Skeletal muscle tissue (tissue), 4 donors: ENCODE data around the gene AKT3. TPM values are rescaled to one million over a fixed set of nuclear protein-coding genes. Genes with fewer than 3 reads are reported as not detected.

Experiments used
- H3K27ac ChIP-seq: one replicate; pipeline ENCODE4 v1.7.0; 2013; ENCODE audit warnings: mild to moderate bottlenecking, low read depth, low read length, inconsistent platforms
- H3K27me3 ChIP-seq, 3 donors: one replicate each; pipeline ENCODE4 v1.7.0; 2013; ENCODE audit warnings: low read length in 3 of 3; ENCODE audit not compliant: control insufficient read depth in 3 of 3, insufficient read depth in 3 of 3
- H3K36me3 ChIP-seq, 3 donors: one replicate each; pipeline ENCODE4 v1.7.0; 2013; ENCODE audit warnings: low read length in 3 of 3; ENCODE audit not compliant: control insufficient read depth in 3 of 3, insufficient read depth in 3 of 3
- H3K4me1 ChIP-seq, 3 donors: one replicate each; pipeline ENCODE4 v1.7.0; 2013; ENCODE audit warnings: low read length in 3 of 3, mild to moderate bottlenecking in 3 of 3; ENCODE audit not compliant: control insufficient read depth in 3 of 3, insufficient read depth in 3 of 3
- H3K4me3 ChIP-seq, 3 donors: one replicate each; pipeline ENCODE4 v1.7.0; 2013; ENCODE audit warnings: low read length in 3 of 3
- H3K9ac ChIP-seq, 3 donors: one replicate each; pipeline ENCODE4 v1.7.0; 2013; ENCODE audit warnings: low read length in 3 of 3, mild to moderate bottlenecking in 3 of 3, moderate library complexity in 2 of 3, low read depth in 1 of 3
- H3K9me3 ChIP-seq, 3 donors: one replicate each; pipeline ENCODE4 v1.7.0; 2013; ENCODE audit warnings: low read length in 3 of 3; ENCODE audit not compliant: control insufficient read depth in 3 of 3
- total RNA-seq: library from RNA; depleted of rRNA; stranded (reverse); fragments of >200 nt; gene quantifications from one replicate; pipeline ENCODE4 v1.2.3, GENCODE V29; 2014
- donor health status: Osteomylitis.

The AKT3 gene
- total RNA-seq, 1 donor from 2014 or later: 28.7 TPM

DNA sequence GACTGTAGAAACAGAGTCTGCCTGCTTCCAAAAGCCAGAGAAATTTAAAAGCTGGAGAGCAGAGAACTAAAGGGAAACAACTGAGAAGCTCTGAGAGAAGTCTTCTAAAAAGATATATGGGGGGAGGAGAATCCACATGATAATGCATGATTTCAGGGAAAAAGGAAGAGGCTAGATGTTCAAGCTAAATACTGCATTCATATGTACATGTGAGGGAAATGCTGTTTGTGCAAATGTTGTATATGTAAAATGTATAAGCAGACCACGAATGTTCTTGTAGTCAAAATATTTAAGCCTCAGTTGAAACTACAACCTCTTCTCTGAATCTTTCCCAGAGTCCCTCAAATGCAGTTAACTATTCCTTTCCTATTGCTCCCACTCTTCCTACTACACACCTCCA lies 79.2 kb downstream of the AKT3 start:
- no peaks in the 10 kb centered on the region for H3K27me3 ChIP-seq
- H3K27ac ChIP-seq: no peak overlapping the region

DNA sequence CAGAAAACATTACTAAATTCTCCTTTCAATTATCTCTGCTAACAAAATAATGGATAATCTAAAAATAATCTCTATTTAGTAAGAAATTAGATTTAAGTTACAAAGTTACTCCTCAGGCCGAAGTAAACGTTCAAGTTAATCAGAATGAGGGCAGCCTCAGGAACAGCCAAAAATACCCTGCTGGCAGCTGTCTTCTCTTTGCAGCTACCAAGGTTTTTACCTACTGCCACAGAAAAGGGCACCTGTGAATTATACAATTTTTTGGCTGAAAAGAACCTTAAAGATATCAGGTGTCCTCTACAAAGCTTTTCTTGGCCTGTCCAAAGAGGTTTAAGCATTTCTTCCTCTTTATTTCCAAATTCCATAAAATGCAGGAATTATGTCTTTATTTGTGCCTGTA lies 84.4 kb downstream of the AKT3 start:
- Histone ChIP-seq H3K27me3 (no peaks in the 10 kb centered on the region), H3K4me1 (no peaks in the 10 kb centered on the region), H3K9me3 (no peaks in the 10 kb centered on the region), H3K36me3 (no peaks in the 10 kb centered on the region), H3K27ac (no peak overlapping the region), H3K4me3 (no peak overlapping the region), H3K9ac (no peak overlapping the region)

More for the DNA sequence above, 79.2 kb downstream of the AKT3 start:
- Histone ChIP-seq H3K36me3 (no peaks in the 10 kb centered on the region), H3K9me3 (no peaks in the 10 kb centered on the region), H3K4me3 (no peak overlapping the region), H3K9ac (no peak overlapping the region), H3K4me1 (no peaks in the 10 kb centered on the region)

DNA sequence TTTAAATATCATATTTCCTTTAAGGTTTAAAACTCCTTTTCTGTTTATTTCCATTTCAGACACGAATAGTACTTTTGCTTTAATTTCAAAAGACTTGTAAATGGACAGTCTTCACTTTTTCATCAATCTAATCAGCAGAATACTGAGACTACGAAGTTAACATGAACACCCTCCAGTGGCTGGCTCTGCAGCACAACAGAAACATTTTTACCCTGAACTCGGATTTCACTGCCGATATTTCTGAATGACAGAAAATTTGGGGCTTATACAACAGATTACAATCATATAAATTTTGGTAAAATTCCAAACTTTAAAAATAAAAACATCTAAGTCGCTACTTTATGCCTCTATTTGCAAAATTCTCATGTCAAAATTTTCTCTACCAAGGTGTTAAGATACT lies 86.2 kb downstream of the AKT3 start:
- H3K27ac ChIP-seq: no peak overlapping the region
- no peaks in the 10 kb centered on the region for H3K27me3 ChIP-seq
- H3K36me3 ChIP-seq: no peaks in the 10 kb centered on the region
- no peak overlapping the region for H3K4me3 ChIP-seq
- H3K9ac ChIP-seq: no peak overlapping the region
- H3K9me3 ChIP-seq: no peaks in the 10 kb centered on the region
- H3K4me1 ChIP-seq: no peaks in the 10 kb centered on the region

DNA sequence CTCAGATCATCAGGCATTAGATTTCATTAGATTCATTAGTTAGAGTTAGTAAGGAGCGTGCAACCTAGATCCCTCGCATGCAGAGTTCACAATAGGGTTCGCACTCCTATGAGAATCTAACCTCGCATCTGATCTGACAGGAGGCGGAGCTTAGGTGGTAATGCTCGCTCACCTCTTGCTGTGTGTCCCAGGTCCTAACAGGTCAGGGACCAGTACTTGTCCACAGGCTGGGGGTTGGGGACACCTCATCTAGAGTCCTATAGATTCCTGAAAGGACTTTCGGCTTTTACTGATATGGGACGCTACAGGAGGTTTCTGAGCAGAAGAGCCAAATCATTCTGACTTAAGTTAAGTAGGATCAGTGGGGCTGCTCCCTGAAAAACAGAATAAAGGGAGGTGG lies 91.4 kb downstream of the AKT3 start:
- Histone ChIP-seq H3K4me3 (no peak overlapping the region), H3K9ac (no peak overlapping the region), H3K27ac (no peak overlapping the region), H3K9me3 (no peaks in the 10 kb centered on the region), H3K4me1 (no peaks in the 10 kb centered on the region), H3K27me3 (no peaks in the 10 kb centered on the region), H3K36me3 (no peaks in the 10 kb centered on the region)

DNA sequence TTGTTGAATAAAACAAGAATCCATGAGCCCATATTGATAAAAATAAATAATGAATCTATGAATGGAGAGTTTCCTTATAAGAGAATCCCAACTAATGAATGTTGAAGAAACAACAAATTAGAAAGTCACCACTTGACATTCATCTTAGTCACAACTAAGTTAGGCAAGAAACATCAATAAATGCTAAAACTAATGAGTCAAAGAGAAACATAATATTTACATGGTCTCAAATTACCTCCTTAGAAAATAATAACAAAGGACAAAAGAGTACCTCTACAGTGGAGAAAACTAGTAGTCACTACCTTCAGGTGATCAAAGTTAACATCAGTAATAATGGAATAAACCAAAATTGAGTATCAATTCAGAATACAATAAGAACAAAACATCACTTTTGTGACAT lies 93.5 kb downstream of the AKT3 start:
- no peaks in the 10 kb centered on the region for H3K36me3 ChIP-seq
- no peak overlapping the region for H3K27ac ChIP-seq
- H3K4me3 ChIP-seq: no peak overlapping the region
- H3K9me3 ChIP-seq: no peaks in the 10 kb centered on the region
- H3K27me3 ChIP-seq: no peaks in the 10 kb centered on the region
- no peak overlapping the region for H3K9ac ChIP-seq
- H3K4me1 ChIP-seq: no peaks in the 10 kb centered on the region

DNA sequence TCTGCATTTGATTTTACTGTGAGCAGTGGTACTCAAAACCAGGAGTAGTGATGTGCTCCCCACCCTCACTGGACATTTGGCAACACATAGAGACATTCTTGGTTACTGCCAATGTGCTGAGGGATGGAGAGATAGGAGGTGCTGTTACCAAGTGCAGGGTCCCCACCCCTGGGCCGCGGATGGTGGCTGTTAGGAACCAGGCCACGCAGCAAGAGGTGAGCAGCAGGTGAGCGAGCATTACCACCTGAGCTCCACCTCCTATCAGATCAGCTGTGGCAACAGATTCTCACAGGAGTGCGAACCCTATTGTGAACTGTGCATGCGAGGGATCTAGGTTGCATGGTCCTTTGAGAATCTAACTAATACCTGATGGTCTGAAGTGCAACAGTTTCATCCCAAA lies 95.7 kb downstream of the AKT3 start:
- H3K36me3 ChIP-seq: no peaks in the 10 kb centered on the region
- no peaks in the 10 kb centered on the region for H3K4me1 ChIP-seq
- H3K9ac ChIP-seq: no peak overlapping the region
- H3K27ac ChIP-seq: no peak overlapping the region
- H3K27me3 ChIP-seq: no peaks in the 10 kb centered on the region
- no peak overlapping the region for H3K4me3 ChIP-seq
- no peaks in the 10 kb centered on the region for H3K9me3 ChIP-seq

DNA sequence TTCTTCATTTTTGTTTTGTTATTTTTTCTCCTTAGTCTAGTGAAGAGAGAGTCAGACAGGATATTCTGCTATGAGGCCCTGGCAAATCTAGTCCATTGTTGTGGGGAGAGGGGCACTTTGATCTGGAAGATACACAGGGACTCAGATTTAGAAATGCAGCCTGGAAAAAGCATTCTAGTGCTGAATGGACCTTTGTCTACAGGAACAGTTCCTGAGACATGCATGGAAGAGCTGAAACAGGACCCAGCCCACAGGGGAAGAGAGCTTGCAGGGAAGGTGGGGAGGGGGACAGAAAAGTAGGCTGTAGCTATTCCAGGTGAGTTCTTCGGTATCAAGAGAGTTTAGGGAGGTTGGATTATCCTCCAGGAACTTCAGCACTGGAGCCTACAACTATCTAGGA lies 98.5 kb downstream of the AKT3 start:
- H3K4me1 ChIP-seq: no peaks in the 10 kb centered on the region
- no peak overlapping the region for H3K4me3 ChIP-seq
- no peaks in the 10 kb centered on the region for H3K9me3 ChIP-seq
- H3K36me3 ChIP-seq: no peaks in the 10 kb centered on the region
- no peak overlapping the region for H3K9ac ChIP-seq
- H3K27ac ChIP-seq: no peak overlapping the region
- H3K27me3 ChIP-seq: no peaks in the 10 kb centered on the region

DNA sequence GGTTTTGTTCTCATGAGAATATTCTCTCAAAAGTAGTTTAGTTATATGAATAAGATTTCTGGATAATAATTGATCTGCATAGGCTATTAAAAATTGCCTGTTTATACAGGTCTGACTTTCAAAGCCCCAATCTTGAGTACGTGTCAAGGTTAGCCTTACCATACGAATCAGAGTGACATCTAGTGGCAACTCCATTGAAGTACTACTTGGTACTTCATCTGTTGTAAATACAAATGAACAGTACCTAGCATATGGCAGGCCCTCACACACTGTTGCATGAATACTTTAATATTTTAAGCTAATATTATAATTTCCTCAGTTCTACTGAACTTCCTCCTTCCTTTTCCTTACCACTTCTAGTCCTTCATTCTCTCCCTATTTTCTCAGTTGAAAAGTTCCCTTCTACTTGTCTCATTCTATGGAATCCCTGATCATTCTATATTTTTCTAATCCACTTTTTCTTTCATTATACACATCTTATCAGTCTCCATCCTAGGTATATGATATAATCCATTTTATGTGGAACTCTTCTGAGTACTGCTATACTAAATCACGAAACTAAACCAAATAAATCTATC lies 101.2 kb downstream of the AKT3 start:
- Histone ChIP-seq H3K27ac (no peak overlapping the region), H3K9me3 (no peaks in the 10 kb centered on the region), H3K9ac (peak overlapping the region in 1 of 3 donors; percentile 10)

DNA sequence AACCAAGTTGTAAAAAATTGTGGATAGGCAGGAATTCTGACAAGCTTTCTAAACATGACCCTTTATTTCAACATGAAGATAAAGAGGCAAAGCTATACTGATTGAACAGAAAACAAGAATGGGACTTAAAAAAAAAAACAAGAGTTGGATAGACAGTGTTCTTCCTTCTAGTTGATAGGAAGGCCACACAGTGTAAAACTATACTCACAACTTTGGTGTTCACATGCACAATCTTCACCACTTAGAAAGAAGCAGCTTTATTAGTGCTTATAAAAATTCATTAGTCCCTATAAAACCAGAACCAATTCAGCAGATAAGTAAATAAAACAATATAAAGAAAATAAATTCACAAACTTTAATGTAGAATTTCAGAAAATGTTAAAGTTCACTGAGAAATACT lies 101.8 kb downstream of the AKT3 start:
- H3K9me3 ChIP-seq: no peaks in the 10 kb centered on the region
- no peak overlapping the region for H3K27ac ChIP-seq
- peaks cover 0 to 2% (median 0%) of the 10 kb centered on the region in 3 donors for H3K4me1 ChIP-seq
- H3K27me3 ChIP-seq: no peaks in the 10 kb centered on the region
- no peak overlapping the region for H3K4me3 ChIP-seq
- H3K9ac ChIP-seq: no peak overlapping the region
- H3K36me3 ChIP-seq: no peaks in the 10 kb centered on the region

More for the DNA sequence above, 101.2 kb downstream of the AKT3 start:
- H3K4me3 ChIP-seq: no peak overlapping the region
- H3K4me1 ChIP-seq: peaks cover 0 to 2% (median 0%) of the 10 kb centered on the region in 3 donors
- no peaks in the 10 kb centered on the region for H3K27me3 ChIP-seq
- H3K36me3 ChIP-seq: no peaks in the 10 kb centered on the region

DNA sequence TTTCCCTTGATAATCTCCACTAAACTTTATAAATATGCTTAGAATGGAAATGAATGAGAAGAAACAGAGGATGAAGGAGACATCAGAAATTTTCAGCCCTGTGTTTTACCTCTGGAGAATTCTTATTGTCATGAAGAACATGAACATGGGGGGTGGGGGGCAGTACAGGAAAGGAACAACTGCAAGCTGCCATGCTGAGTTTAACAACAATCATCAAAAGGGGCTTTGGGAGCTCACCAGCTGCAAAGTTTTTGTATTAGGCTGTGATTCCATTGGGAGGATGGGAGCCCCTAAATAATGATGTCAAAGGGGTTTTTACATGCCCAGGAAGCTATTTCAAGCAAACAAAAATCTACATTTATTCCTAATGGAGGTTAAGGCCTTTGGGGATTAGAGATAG lies 103.3 kb downstream of the AKT3 start:
- Histone ChIP-seq H3K9ac (no peak overlapping the region), H3K27me3 (no peaks in the 10 kb centered on the region), H3K27ac (no peak overlapping the region), H3K4me1 (peaks cover 0 to 2% (median 0%) of the 10 kb centered on the region in 3 donors), H3K9me3 (no peaks in the 10 kb centered on the region), H3K4me3 (no peak overlapping the region), H3K36me3 (no peaks in the 10 kb centered on the region)
